ENCODE results near the gene TLX2.

TLX2 gene

GRCh38 chr2:74537140-74537539, 22.9 kb downstream of the TLX2 start:
- Histone ChIP-seq H3K27ac (ENCODE audit: extremely low read depth, low read depth, low read length) (no peak overlapping the region), H3K9me3 (ENCODE audit: control insufficient read depth, insufficient read depth, low read depth, low read length) (no peaks in the 10 kb centered on the region), H3K36me3 (ENCODE audit: control insufficient read depth in 2 of 2, insufficient read depth in 1 of 2, low read length in 2 of 2) (peaks cover 0 to 24% of the 10 kb centered on the region in 2 experiments; a peak in 1 of 3 replicates), H3K4me3 (ENCODE audit: low read depth, low read length) (no peak overlapping the region), H3K4me1 (ENCODE audit: control insufficient read depth, insufficient read depth, low read length) (no peaks in the 10 kb centered on the region)
- ChIA-PET POLR2A (no interaction called here), CTCF (no interaction called here)
- TF ChIP-seq ZNF433 (tag by site-specific recombination; IDR thresholded peaks at IDR 0.05; ENCODE audit: low read depth) (no peak), ZNF792 (tag by site-specific recombination; IDR thresholded peaks at IDR 0.05) (no peak), ZNF580 (tag by site-specific recombination; IDR thresholded peaks at IDR 0.05) (no peak), ZNF274 (IDR thresholded peaks at IDR 0.05; ENCODE audit: low read length) (no peak), ZNF274 (tag by site-specific recombination; IDR thresholded peaks at IDR 0.05; ENCODE audit: borderline replicate concordance) (no peak), ZNF837 (tag by site-specific recombination; IDR thresholded peaks at IDR 0.05) (no peak), ZNF324 (tag by site-specific recombination; IDR thresholded peaks at IDR 0.05) (no peak), IKZF3 (tag by site-specific recombination; IDR thresholded peaks at IDR 0.05) (no peak), ZBTB21 (tag by site-specific recombination; IDR thresholded peaks at IDR 0.05) (no peak), ZNF112 (tag by site-specific recombination; IDR thresholded peaks at IDR 0.05) (no peak), ZNF596 (tag by site-specific recombination; IDR thresholded peaks at IDR 0.05) (no peak), SP7 (tag by site-specific recombination; IDR thresholded peaks at IDR 0.05) (no peak), ZFP69B (tag by site-specific recombination; IDR thresholded peaks at IDR 0.05) (no peak), ZNF211 (tag by site-specific recombination; IDR thresholded peaks at IDR 0.05; ENCODE audit: low read depth) (no peak), SCRT1 (tag by site-specific recombination; IDR thresholded peaks at IDR 0.05; ENCODE audit: borderline replicate concordance) (no peak), ZNF76 (tag by site-specific recombination; IDR thresholded peaks at IDR 0.05; ENCODE audit: borderline replicate concordance, low read depth) (no peak)

- Histone ChIP-seq H3K9me3 (ENCODE audit: control insufficient read depth, insufficient read depth, low read depth, low read length) (no peaks in the 10 kb centered on the region), H3K4me1 (ENCODE audit: control insufficient read depth, insufficient read depth, low read length) (no peaks in the 10 kb centered on the region), H3K4me3 (ENCODE audit: low read depth, low read length) (no peak overlapping the region), H3K27ac (ENCODE audit: extremely low read depth, low read depth, low read length) (no peak overlapping the region), H3K36me3 (ENCODE audit: control insufficient read depth in 2 of 2, insufficient read depth in 1 of 2, low read length in 2 of 2) (peaks cover 0 to 6% of the 10 kb centered on the region in 2 experiments; a peak in 1 of 3 replicates)
- no peak for TF ChIP-seq ZNF184 (tag by site-specific recombination; IDR thresholded peaks at IDR 0.05)
- TF ChIP-seq HIC1 (tag by site-specific recombination; IDR thresholded peaks at IDR 0.05) = no peak
- no peak for TF ChIP-seq KLF8 (tag by site-specific recombination; IDR thresholded peaks at IDR 0.05)
- no peak for TF ChIP-seq MZF1 (tag by site-specific recombination; IDR thresholded peaks at IDR 0.05; ENCODE audit: borderline replicate concordance)
- POLR2A ChIA-PET = no interaction called here
- CTCF ChIA-PET = no interaction called here
Observed at GRCh38 chr2:74538881-74539339, 24.7 kb downstream of the TLX2 start.

GRCh38 chr2:74540291-74540690, 26.0 kb downstream of the TLX2 start:
- POLR2A ChIA-PET = interaction anchor here (1.2 kb wide), 1 partner anchor 11 kb away, joined by 8 read pairs; the partner anchor contains the start of genes AUP1 and HTRA2
- H3K4me3 ChIP-seq (ENCODE audit: low read depth, low read length) = no peak overlapping the region
- no peaks in the 10 kb centered on the region for H3K36me3 ChIP-seq (ENCODE audit: control insufficient read depth in 2 of 2, insufficient read depth in 1 of 2, low read length in 2 of 2)
- CTCF ChIA-PET = no interaction called here
- no peaks in the 10 kb centered on the region for H3K4me1 ChIP-seq (ENCODE audit: control insufficient read depth, insufficient read depth, low read length)
- no peaks in the 10 kb centered on the region for H3K9me3 ChIP-seq (ENCODE audit: control insufficient read depth, insufficient read depth, low read depth, low read length)
- no peak overlapping the region for H3K27ac ChIP-seq (ENCODE audit: extremely low read depth, low read depth, low read length)
- TF ChIP-seq ZNF548 (tag by site-specific recombination; IDR thresholded peaks at IDR 0.05) (no peak), ZNF366 (tag by site-specific recombination; conservative IDR thresholded peaks at IDR 0.05) (no peak), ZIC2 (tag by site-specific recombination; IDR thresholded peaks at IDR 0.05) (no peak), ZNF280D (tag by site-specific recombination; IDR thresholded peaks at IDR 0.05) (no peak), ZXDB (tag by site-specific recombination; IDR thresholded peaks at IDR 0.05) (no peak), ZNF704 (tag by site-specific recombination; IDR thresholded peaks at IDR 0.05) (no peak), IKZF3 (tag by site-specific recombination; IDR thresholded peaks at IDR 0.05) (no peak), YY1 (tag by site-specific recombination; IDR thresholded peaks at IDR 0.05) (no peak), ZNF157 (tag by site-specific recombination; IDR thresholded peaks at IDR 0.05) (no peak)

All from HEK293 (cell line).